Endothelial cell of umbilical vein (primary cell): ENCODE data around the gene ATP1B1. TPM values are rescaled to one million over a fixed set of nuclear protein-coding genes. Genes with fewer than 3 reads are reported as not detected.

Source experiments
- BruUV-seq: library from RNA; stranded (reverse); fragments of 400-500 nt; replicated peaks from 2 replicates; lab custom pipeline; 2021; lab: Mats Ljungman, UMichigan
- CTCF ChIA-PET: fragments of 300-600, 350-600 bp; sonication (Branson Sonifier 250); formaldehyde crosslinking; loops from one replicate; lab custom pipeline; 2021; ENCODE audit warnings: antibody characterized with exemption, inconsistent platforms; lab: Charles Lee
- POLR2A ChIA-PET: fragments of 300-600, 350-600 bp; sonication (Branson Sonifier 250); formaldehyde crosslinking; loops from one replicate; lab custom pipeline; 2021; ENCODE audit warnings: antibody characterized with exemption, inconsistent platforms; lab: Charles Lee
- DNase-seq: peaks from one replicate; pipeline ENCODE4 v3.0.0-alpha.2; 2011; ENCODE audit warnings: low read depth, low spot score
- FAIRE-seq: peaks from 2 replicates; lab custom pipeline; 2011; peaks lifted over from hg19 to GRCh38; lab: Jason Lieb, UNC
- H2AFZ ChIP-seq: 2 replicates; pipeline ENCODE4 v1.6.0; 2012; ENCODE audit warnings: low read depth, low read length, control low read depth, inconsistent platforms
- H3K27ac ChIP-seq: 2 replicates; pipeline ENCODE4 v1.5.1; 2011; ENCODE audit warnings: low read depth, mild to moderate bottlenecking, control low read depth, low read length, moderate library complexity; ENCODE audit not compliant: insufficient read depth
- H3K27me3 ChIP-seq, 2 experiments: 2 replicates each; pipeline versions ENCODE4 v1.6.0 to v1.6.1; 2011; ENCODE audit warnings: low read length in 2 of 2, mixed read lengths in 1 of 2; ENCODE audit not compliant: control insufficient read depth in 2 of 2, insufficient read depth in 2 of 2
- H3K36me3 ChIP-seq, 2 experiments: 2 replicates in 1 of 2; 3 replicates in 1 of 2; pipeline ENCODE4 v1.5.1; 2011; ENCODE audit warnings: low read length in 2 of 2, mild to moderate bottlenecking in 1 of 2, moderate library complexity in 1 of 2; ENCODE audit not compliant: control insufficient read depth in 2 of 2, insufficient read depth in 2 of 2; ENCODE audit errors: extremely low read depth in 1 of 2
- H3K4me1 ChIP-seq: 3 replicates; pipeline ENCODE4 v1.5.1; 2011; ENCODE audit warnings: mild to moderate bottlenecking, low read length; ENCODE audit not compliant: control insufficient read depth, insufficient read depth; ENCODE audit errors: extremely low read depth
- H3K4me2 ChIP-seq: 2 replicates; pipeline ENCODE4 v1.6.1; 2011; ENCODE audit warnings: low read length, control low read depth, mixed read lengths; ENCODE audit not compliant: insufficient read depth
- H3K4me3 ChIP-seq, 3 experiments: fragments of 200-600 bp in 1 of 3; sonication (generic), shearing (Covaris generic) in 1 of 3; replicated peaks in 1 of 3; 2 replicates each; pipeline ENCODE4 v1.5.1; 2011 to 2016; ENCODE audit warnings: control low read depth in 3 of 3, low read length in 3 of 3, mild to moderate bottlenecking in 2 of 3, inconsistent platforms in 1 of 3, low read depth in 1 of 3, moderate library complexity in 1 of 3; ENCODE audit not compliant: insufficient read depth in 1 of 3
- H3K79me2 ChIP-seq: 2 replicates; pipeline ENCODE4 v1.6.0; 2012; ENCODE audit warnings: low read length, inconsistent platforms; ENCODE audit not compliant: control insufficient read depth, insufficient read depth
- H3K9ac ChIP-seq: replicated peaks from 2 replicates; pipeline ENCODE3; 2011; ENCODE audit warnings: low read length, control low read depth; ENCODE audit not compliant: insufficient read depth; ENCODE audit errors: extremely low read depth
- H3K9me1 ChIP-seq: replicated peaks from 3 replicates; pipeline ENCODE4 v1.6.0; 2011; ENCODE audit warnings: mild to moderate bottlenecking, low read length; ENCODE audit not compliant: control insufficient read depth, insufficient read depth; ENCODE audit errors: extremely low read depth
- H3K9me3 ChIP-seq: replicated peaks from 2 replicates; pipeline ENCODE4 v1.5.1; 2012; ENCODE audit warnings: low read length, inconsistent platforms; ENCODE audit not compliant: control insufficient read depth, insufficient read depth
- H4K20me1 ChIP-seq: replicated peaks from 2 replicates; pipeline ENCODE3; 2011; ENCODE audit warnings: mild to moderate bottlenecking, low read length; ENCODE audit not compliant: control insufficient read depth, insufficient read depth; ENCODE audit errors: extremely low read depth
- EZH2 ChIP-seq: IDR thresholded peaks from 2 replicates; pipeline ENCODE4 v1.6.1; 2012; ENCODE audit warnings: borderline replicate concordance, low read depth, mild to moderate bottlenecking, moderate library complexity, low read length, inconsistent platforms; ENCODE audit not compliant: severe bottlenecking
- FOS ChIP-seq: IDR thresholded peaks from 2 replicates; pipeline ENCODE4 v1.6.1; 2011; ENCODE audit warnings: mild to moderate bottlenecking, low read length, moderate library complexity, borderline replicate concordance; ENCODE audit not compliant: insufficient read depth
- GATA2 ChIP-seq: IDR thresholded peaks from 2 replicates; pipeline ENCODE4 v1.7.0; 2011; ENCODE audit warnings: low read depth, mild to moderate bottlenecking, moderate library complexity, mixed read lengths, low read length; ENCODE audit not compliant: insufficient read length, insufficient read depth
- JUN ChIP-seq: IDR thresholded peaks from 2 replicates; pipeline ENCODE4 v1.6.1; 2011; ENCODE audit warnings: borderline replicate concordance, low read depth; ENCODE audit not compliant: insufficient read length, insufficient read depth
- MYC ChIP-seq: IDR thresholded peaks from one replicate; pipeline ENCODE4 v1.6.1; 2011; ENCODE audit warnings: mild to moderate bottlenecking, low read depth, low read length
- POLR2A ChIP-seq: IDR thresholded peaks from 2 replicates; pipeline ENCODE4 v1.6.1; 2012; ENCODE audit warnings: low read depth, mild to moderate bottlenecking, control low read depth, low read length
- POLR2AphosphoS5 ChIP-seq: IDR thresholded peaks from 2 replicates; pipeline ENCODE4 v1.6.1; 2012; ENCODE audit warnings: low read depth, mild to moderate bottlenecking, control low read depth, low read length, moderate library complexity; ENCODE audit not compliant: insufficient read depth
- dilution Hi-C: fragments of 300-500 bp; cut with MboI; formaldehyde crosslinking; loops from one replicate; pipeline ENCODE4 v1.15.0; 2019; ENCODE audit warnings: low sequenced_read_pairs; ENCODE audit not compliant: extremely low pct_ligation_motif_present
- intact Hi-C: fragments of 100-400 bp; cut with micrococcal nuclease; formaldehyde crosslinking; loops from one replicate; pipeline ENCODE4 v1.10.0; 2022
- polyA plus RNA-seq, 4 experiments: library from polyadenylated mRNA; depleted of rRNA in 3 of 4; stranded (reverse) in 3 of 4; unstranded in 1 of 4; fragments of >200 nt; gene quantifications; 2 replicates each; pipeline versions ENCODE4 v1.2.1 to v1.2.3, GENCODE V29; 2011 to 2012; ENCODE audit warnings: missing spikeins in 1 of 4
- total RNA-seq: library from RNA; stranded (reverse); gene quantifications from 2 replicates; pipeline ENCODE4 v1.2.3, GENCODE V29; 2021
- TF ChIP-seq, protein P1 (sequence below): IDR thresholded peaks from 2 replicates; pipeline ENCODE4 v1.6.1; 2011; ENCODE audit not compliant: insufficient read depth, insufficient read length
- TF ChIP-seq, protein P2 (sequence below), 2 donors: IDR thresholded peaks; 1 replicate in 1 of 2; 2 replicates in 1 of 2; pipeline ENCODE4 v1.5.1; 2011; ENCODE audit warnings: low read length in 2 of 2, mild to moderate bottlenecking in 2 of 2, moderate library complexity in 2 of 2, control low read depth in 1 of 2, inconsistent platforms in 1 of 2, low read depth in 1 of 2; ENCODE audit not compliant: insufficient read depth in 1 of 2; ENCODE audit errors: extremely low read depth in 1 of 2

The ATP1B1 gene
- total and polyA plus RNA-seq, 2 donors (not counting 3 experiments of a cell fraction or from before 2014, with no cell fraction given), result 14.3 to 56.1 TPM

DNA sequence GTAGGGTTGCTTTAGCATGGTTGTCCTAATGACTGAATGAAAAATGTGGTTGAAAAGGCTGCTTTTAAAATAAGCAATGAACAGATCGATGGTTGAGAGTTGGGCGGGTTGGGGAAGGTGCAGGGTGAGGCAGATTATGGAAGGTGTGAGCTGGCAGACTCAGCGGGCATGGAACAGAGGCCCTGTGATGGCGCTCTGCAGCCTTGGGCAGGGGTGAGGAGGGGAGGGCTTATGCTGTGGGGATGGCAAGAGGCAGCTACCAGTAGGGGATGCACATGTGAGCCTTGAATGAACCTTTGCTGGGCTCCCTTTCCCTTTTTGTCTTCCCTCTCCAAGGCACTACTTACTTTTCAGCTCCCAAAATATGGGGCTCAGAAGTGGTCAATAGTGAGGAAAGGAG lies 30.9 kb downstream of the ATP1B1 start:
- Histone ChIP-seq H3K9ac (no peak overlapping the region), H3K36me3 (no peaks in the 10 kb centered on the region), H3K9me1 (no peaks in the 10 kb centered on the region), H3K27ac (no peak overlapping the region), H4K20me1 (no peaks in the 10 kb centered on the region), H3K79me2 (no peaks in the 10 kb centered on the region), H3K4me1 (no peaks in the 10 kb centered on the region), H3K9me3 (no peaks in the 10 kb centered on the region), H2AFZ (no peak overlapping the region), H3K4me2 (no peak overlapping the region), H3K27me3 (no peaks in the 10 kb centered on the region), H3K4me3 (no peak overlapping the region)
- POLR2A ChIA-PET, result no interaction called here
- intact Hi-C loops (loop anchor here (10.0 kb wide), 1 partner anchor 533 kb away; no protein-coding TSS in a partner anchor), dilution Hi-C loops (no loop called here)
- FAIRE-seq, result no peak
- CTCF ChIA-PET, result interaction anchor here (1.0 to 2.2 kb wide), 2 partner anchors 211 to 534 kb away, joined by 3 to 7 read pairs; no protein-coding TSS in a partner anchor
- DNase-seq, result no peak
- TF ChIP-seq, protein P1, sequence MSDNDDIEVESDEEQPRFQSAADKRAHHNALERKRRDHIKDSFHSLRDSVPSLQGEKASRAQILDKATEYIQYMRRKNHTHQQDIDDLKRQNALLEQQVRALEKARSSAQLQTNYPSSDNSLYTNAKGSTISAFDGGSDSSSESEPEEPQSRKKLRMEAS, result no peak
- no peak for TF ChIP-seq POLR2AphosphoS5
- TF ChIP-seq, protein P2, sequence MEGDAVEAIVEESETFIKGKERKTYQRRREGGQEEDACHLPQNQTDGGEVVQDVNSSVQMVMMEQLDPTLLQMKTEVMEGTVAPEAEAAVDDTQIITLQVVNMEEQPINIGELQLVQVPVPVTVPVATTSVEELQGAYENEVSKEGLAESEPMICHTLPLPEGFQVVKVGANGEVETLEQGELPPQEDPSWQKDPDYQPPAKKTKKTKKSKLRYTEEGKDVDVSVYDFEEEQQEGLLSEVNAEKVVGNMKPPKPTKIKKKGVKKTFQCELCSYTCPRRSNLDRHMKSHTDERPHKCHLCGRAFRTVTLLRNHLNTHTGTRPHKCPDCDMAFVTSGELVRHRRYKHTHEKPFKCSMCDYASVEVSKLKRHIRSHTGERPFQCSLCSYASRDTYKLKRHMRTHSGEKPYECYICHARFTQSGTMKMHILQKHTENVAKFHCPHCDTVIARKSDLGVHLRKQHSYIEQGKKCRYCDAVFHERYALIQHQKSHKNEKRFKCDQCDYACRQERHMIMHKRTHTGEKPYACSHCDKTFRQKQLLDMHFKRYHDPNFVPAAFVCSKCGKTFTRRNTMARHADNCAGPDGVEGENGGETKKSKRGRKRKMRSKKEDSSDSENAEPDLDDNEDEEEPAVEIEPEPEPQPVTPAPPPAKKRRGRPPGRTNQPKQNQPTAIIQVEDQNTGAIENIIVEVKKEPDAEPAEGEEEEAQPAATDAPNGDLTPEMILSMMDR (IDR thresholded peaks at IDR 0.05; ENCODE audit: extremely low read depth in 1 of 2, insufficient read depth in 1 of 2, low read depth in 1 of 2, low read length in 2 of 2), result no peak
- no peak for TF ChIP-seq FOS
- no peak for TF ChIP-seq POLR2A
- TF ChIP-seq MYC, result no peak
- no peak for TF ChIP-seq JUN
- TF ChIP-seq EZH2, result no peak
- no peak for TF ChIP-seq GATA2
- BruUV-seq, result no TSS peak
